Trophoblast cell (in vitro differentiated cells and primary cell): Measurements from ENCODE around the gene KLRF1.

Source experiments
- DNase-seq, 2 donors: peaks; one replicate each; pipeline ENCODE4 v3.0.0-alpha.2; 2016
- H2AFZ ChIP-seq: 2 replicates; pipeline ENCODE4 v1.6.1; 2013; ENCODE audit warnings: low read length, moderate library complexity, mild to moderate bottlenecking; ENCODE audit not compliant: insufficient read depth, poor library complexity
- H2AK5ac ChIP-seq: 2 replicates; pipeline ENCODE4 v1.6.1; 2013; ENCODE audit warnings: mild to moderate bottlenecking, low read length
- H2BK120ac ChIP-seq: 2 replicates; pipeline ENCODE4 v1.6.1; 2013; ENCODE audit warnings: low read length, mild to moderate bottlenecking, moderate library complexity; ENCODE audit not compliant: insufficient read depth, poor library complexity
- H2BK12ac ChIP-seq: 2 replicates; pipeline ENCODE4 v1.6.1; 2013; ENCODE audit warnings: mild to moderate bottlenecking, low read length, moderate library complexity
- H2BK5ac ChIP-seq: 2 replicates; pipeline ENCODE4 v1.6.1; 2013; ENCODE audit warnings: low read length, low read depth, moderate library complexity, mild to moderate bottlenecking; ENCODE audit not compliant: poor library complexity
- H3K14ac ChIP-seq: 2 replicates; pipeline ENCODE4 v1.6.1; 2013; ENCODE audit warnings: mild to moderate bottlenecking, low read length
- H3K18ac ChIP-seq: 2 replicates; pipeline ENCODE4 v1.6.1; 2013; ENCODE audit warnings: mild to moderate bottlenecking, low read length
- H3K23ac ChIP-seq: 2 replicates; pipeline ENCODE4 v1.6.1; 2013; ENCODE audit warnings: low read length
- H3K27ac ChIP-seq: 2 replicates; pipeline ENCODE4 v1.5.1; 2013; ENCODE audit warnings: low read depth, mild to moderate bottlenecking, inconsistent platforms, low read length, moderate library complexity
- H3K27me3 ChIP-seq: 2 replicates; pipeline ENCODE4 v1.6.1; 2013; ENCODE audit warnings: inconsistent platforms, mild to moderate bottlenecking, low read length, moderate library complexity; ENCODE audit not compliant: insufficient read depth
- H3K36me3 ChIP-seq, 2 experiments: 1 replicate in 1 of 2; 2 replicates in 1 of 2; pipeline ENCODE4 v1.6.1; 2013; ENCODE audit warnings: low read length in 2 of 2, mild to moderate bottlenecking in 2 of 2, moderate library complexity in 1 of 2; ENCODE audit not compliant: insufficient read depth in 2 of 2, control insufficient read depth in 1 of 2
- H3K4ac ChIP-seq: 2 replicates; pipeline ENCODE4 v1.6.1; 2013; ENCODE audit warnings: low read depth, mild to moderate bottlenecking, low read length, moderate library complexity
- H3K4me1 ChIP-seq, 2 experiments: 1 replicate in 1 of 2; 2 replicates in 1 of 2; pipeline ENCODE4 v1.6.1; 2013; ENCODE audit warnings: low read length in 2 of 2, mild to moderate bottlenecking in 2 of 2, moderate library complexity in 1 of 2; ENCODE audit not compliant: insufficient read depth in 2 of 2, control insufficient read depth in 1 of 2
- H3K4me2 ChIP-seq: 2 replicates; pipeline ENCODE4 v1.6.1; 2013; ENCODE audit warnings: inconsistent platforms, mild to moderate bottlenecking, low read length, moderate library complexity
- H3K4me3 ChIP-seq: 2 replicates; pipeline ENCODE4 v1.5.1; 2013; ENCODE audit warnings: mild to moderate bottlenecking, low read depth, low read length, inconsistent platforms
- H3K79me1 ChIP-seq: one replicate; pipeline ENCODE4 v1.6.1; 2013; ENCODE audit warnings: low read length
- H3K79me2 ChIP-seq: 2 replicates; pipeline ENCODE4 v1.6.1; 2013; ENCODE audit warnings: low read length, mild to moderate bottlenecking; ENCODE audit not compliant: control insufficient read depth, insufficient read depth, poor library complexity
- H3K9ac ChIP-seq: 2 replicates; pipeline ENCODE4 v1.6.1; 2013; ENCODE audit warnings: mild to moderate bottlenecking, low read length
- H3K9me3 ChIP-seq: 2 replicates; pipeline ENCODE4 v1.6.1; 2013; ENCODE audit warnings: low read depth, mild to moderate bottlenecking, control low read depth, inconsistent platforms, low read length; ENCODE audit not compliant: insufficient read depth
- H4K12ac ChIP-seq: 2 replicates; pipeline ENCODE4 v1.6.1; 2013; ENCODE audit warnings: low read depth, mild to moderate bottlenecking, low read length, moderate library complexity
- H4K8ac ChIP-seq: 2 replicates; pipeline ENCODE4 v1.6.1; 2013; ENCODE audit warnings: low read depth, mild to moderate bottlenecking, low read length, moderate library complexity
- H4K91ac ChIP-seq: one replicate; pipeline ENCODE4 v1.6.1; 2013; ENCODE audit warnings: low read depth, mild to moderate bottlenecking, low read length, moderate library complexity
- WGBS: extraction: QIAGEN DNeasy Blood & Tissue Kit; methylation state at CpG from one replicate; pipeline ENCODE4 v1.1.7; 2013; ENCODE audit warnings: missing lambda C conversion rate; ENCODE audit not compliant: insufficient read length, insufficient coverage; ENCODE audit errors: extremely low coverage; 5-methylcytosine and 5-hydroxymethylcytosine counted together

The KLRF1 gene

DNA sequence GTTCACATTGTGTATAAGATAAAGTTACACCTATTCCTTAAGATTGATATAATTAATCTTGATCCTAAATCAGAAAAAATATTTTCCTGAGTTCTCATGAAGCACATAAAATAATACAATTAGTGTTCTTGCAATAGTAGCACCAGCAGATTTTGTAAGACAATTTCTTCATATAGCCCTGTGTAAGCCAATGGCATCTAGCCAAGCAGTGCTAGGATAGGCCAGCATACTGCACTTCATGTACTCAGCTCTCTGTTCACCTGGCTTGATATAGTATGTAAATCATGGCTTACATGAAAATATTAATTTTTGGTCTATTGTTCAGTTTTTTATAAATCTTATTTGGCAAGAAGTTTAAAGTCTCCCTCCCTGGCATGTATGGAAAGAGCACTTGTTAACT lies 55.9 kb downstream of the KLRF1 start:
- H3K4ac ChIP-seq = no peak overlapping the region
- no peaks in the 10 kb centered on the region for H3K9me3 ChIP-seq
- no peak overlapping the region for H3K9ac ChIP-seq
- no peaks in the 10 kb centered on the region for H3K27me3 ChIP-seq
- H2BK5ac ChIP-seq = no peak overlapping the region
- no peak overlapping the region for H3K18ac ChIP-seq
- no peak overlapping the region for H3K27ac ChIP-seq
- H4K12ac ChIP-seq = no peak overlapping the region
- DNase-seq = no peak
- no peak overlapping the region for H4K8ac ChIP-seq
- no peaks in the 10 kb centered on the region for H3K36me3 ChIP-seq
- no peaks in the 10 kb centered on the region for H3K4me1 ChIP-seq
- no peak overlapping the region for H2BK12ac ChIP-seq
- no peak overlapping the region for H3K14ac ChIP-seq
- no peaks in the 10 kb centered on the region for H3K79me1 ChIP-seq
- H3K4me3 ChIP-seq = no peak overlapping the region
- no peak overlapping the region for H3K23ac ChIP-seq
- H2AFZ ChIP-seq = no peak overlapping the region
- H2AK5ac ChIP-seq = no peak overlapping the region
- H2BK120ac ChIP-seq = no peak overlapping the region
- H3K79me2 ChIP-seq = no peaks in the 10 kb centered on the region
- no peak overlapping the region for H4K91ac ChIP-seq
- no peak overlapping the region for H3K4me2 ChIP-seq

DNA sequence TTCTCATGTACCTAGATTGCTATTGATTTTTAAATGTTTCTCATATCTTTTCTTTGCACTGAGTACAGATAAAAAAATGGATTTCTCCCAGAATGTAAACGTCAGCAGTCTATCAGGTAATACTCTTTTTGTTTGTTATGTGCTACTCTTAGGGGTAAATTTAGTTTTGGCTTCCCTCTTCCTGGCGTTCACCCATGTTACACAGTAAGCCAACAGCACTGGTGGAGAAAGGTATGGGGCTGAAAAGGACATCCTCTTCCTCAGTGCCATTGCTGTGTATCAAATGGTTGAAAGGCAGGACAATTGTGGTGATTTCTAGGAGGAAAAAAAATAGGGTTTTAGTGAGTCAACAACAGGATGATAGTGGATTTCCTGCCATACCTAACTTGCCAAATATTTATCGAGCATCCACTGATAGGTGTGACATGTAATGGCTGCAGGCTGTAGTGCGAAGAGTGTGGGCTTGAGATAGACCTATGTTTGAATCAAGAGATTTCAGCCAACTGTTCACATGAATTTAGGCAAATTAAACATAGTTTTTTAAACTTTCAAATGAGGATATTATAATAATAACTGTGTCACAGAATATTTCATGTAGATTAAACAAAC lies 61.5 kb downstream of the KLRF1 start:
- H3K36me3 ChIP-seq = no peaks in the 10 kb centered on the region
- H3K79me1 ChIP-seq = no peaks in the 10 kb centered on the region
- no peaks in the 10 kb centered on the region for H3K27me3 ChIP-seq
- no peak overlapping the region for H3K14ac ChIP-seq
- no peak overlapping the region for H2BK120ac ChIP-seq
- no peak overlapping the region for H3K4me3 ChIP-seq
- no peak overlapping the region for H2AK5ac ChIP-seq
- H3K79me2 ChIP-seq = no peaks in the 10 kb centered on the region
- WGBS = no CpG with 5 or more reads among the region's 4 CpGs
- no peaks in the 10 kb centered on the region for H3K9me3 ChIP-seq
- no peaks in the 10 kb centered on the region for H3K4me1 ChIP-seq
- no peak overlapping the region for H2BK12ac ChIP-seq
- H3K4ac ChIP-seq = no peak overlapping the region
- no peak overlapping the region for H3K18ac ChIP-seq
- H4K91ac ChIP-seq = no peak overlapping the region
- no peak overlapping the region for H2AFZ ChIP-seq
- no peak overlapping the region for H3K9ac ChIP-seq
- no peak overlapping the region for H3K23ac ChIP-seq
- no peak for DNase-seq
- no peak overlapping the region for H3K27ac ChIP-seq
- H3K4me2 ChIP-seq = no peak overlapping the region
- H2BK5ac ChIP-seq = no peak overlapping the region
- H4K8ac ChIP-seq = no peak overlapping the region
- no peak overlapping the region for H4K12ac ChIP-seq
